HCEC 1CT (cell line): ENCODE measurements around the gene DTD2.

Source experiments
- DNase-seq: peaks from one replicate; pipeline ENCODE4 v3.0.0-alpha.2; 2017

The DTD2 gene

DNA sequence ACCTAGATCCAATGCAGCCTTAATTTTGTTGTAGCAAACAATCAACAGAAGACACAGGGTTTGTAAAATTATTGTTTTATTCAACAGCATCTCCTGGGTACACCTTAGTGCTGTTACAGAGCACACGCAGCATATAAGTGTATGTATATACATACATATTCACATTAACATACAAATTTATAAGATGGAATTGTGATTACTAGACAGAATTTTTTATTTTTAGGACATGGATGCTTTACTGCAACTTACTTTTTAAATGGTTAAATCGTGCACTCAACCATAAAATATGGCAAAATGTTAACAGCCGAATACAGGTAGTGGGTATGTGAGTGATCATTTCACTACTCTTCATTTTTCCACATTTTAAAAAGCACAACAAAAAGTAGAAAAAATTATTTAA is 53.6 kb downstream of the DTD2 start:
- DNase-seq = no peak

DNA sequence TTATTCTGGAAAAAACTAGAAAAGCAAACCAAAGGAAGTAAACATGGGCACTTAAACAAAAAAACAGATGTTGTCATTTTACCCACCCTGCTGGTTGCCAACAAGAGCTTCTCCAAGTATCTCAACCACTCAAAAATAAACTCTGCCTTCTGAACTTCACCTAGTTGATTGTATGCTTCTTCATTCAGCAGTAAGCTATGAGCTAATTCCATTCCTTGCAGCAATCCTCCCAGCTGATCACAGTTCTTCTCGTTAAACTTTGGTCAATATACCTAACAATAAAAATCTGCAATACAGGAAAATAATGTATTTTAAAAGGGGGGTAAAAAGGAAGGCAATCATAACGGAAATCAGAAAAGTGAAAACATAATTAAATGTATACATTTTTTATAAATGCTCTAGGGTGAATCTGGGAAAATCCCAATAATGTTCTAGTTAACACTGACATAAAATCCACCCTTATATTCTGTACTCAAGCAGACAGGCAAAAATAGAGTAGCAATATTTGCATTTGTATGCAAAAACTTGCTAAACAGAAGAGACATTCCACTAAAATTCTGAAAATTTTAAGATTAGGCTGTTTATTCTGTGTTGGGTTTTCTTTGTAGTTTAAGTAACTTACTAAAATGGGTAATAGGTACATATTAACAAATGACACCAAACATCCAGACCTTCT is 54.4 kb downstream of the DTD2 start:
- no peak for DNase-seq

DNA sequence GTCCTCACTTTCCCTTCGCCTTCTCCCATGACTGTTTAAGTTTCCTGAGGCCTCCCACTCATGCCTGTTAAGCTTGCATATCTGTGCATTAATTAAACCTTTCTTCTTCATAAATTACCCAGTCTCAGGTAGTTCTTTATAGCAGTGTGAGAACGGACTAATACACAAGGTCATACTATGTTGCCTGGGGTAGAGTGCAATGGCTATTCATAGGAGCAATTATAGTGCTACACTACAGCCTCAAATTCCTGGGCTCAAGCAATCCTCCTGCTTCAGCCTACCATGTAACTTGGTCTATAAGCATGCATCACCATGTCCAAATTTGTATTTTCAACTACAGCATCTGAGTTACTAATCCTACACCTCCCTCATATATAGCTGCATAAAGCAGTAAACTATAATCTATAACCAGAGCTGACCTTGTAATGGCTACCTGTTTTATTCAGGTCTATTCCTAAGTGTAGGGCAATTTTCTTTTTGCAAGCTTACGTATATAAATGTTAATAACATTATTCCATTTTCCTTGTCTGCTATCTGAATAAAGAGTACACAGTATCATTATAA is 55.9 kb downstream of the DTD2 start:
- DNase-seq = no peak

DNA sequence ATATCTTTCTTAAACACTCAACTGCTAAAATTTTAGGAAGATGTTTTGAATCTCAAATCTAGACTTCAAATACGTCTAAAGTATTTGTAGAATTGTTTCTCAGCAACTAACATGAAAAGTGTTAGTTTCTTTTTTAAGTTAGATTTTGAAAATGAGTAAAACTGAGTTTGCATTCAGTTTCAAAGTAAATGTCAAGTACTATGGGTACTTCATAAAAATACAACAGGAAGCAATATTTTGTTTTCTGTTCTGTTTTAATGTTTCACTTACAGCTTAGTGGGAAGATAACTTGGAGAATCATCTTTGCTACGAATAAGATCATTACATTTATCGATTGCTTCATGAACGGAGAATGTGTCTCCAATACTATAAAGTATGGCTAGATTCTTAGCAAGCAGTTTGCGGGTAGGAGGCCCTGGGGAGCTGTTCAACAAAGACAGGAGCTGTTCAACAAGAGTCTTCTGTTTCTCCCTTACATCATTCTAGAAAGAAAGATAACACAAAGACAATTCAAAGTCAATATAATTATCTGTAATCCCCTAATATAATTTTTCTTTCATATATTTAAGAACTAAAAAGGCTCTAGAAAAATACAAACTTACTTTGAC is 57.2 kb downstream of the DTD2 start:
- DNase-seq = no peak
